T-cell (primary cell): ENCODE data around the gene PTCD2. TPM values are rescaled to one million over a fixed set of nuclear protein-coding genes. Genes with fewer than 3 reads are reported as not detected.

ENCODE experiments used
- ATAC-seq, 4 experiments: fragments of 200-7000 bp in 3 of 4; fragments of 150-1000 bp in 1 of 4; cut with Tn5 transposase; replicated peaks in 1 of 4; 1 replicate in 3 of 4; 2 replicates in 1 of 4; pipeline ENCODE4 v1.10.0; 2021; ENCODE audit warnings: moderate library complexity in 3 of 4, mild to moderate bottlenecking in 2 of 4, moderate number of reproducible peaks in 1 of 4
- CTCF ChIA-PET, 2 donors: fragments of 300-600 bp; sonication (Branson Sonifier 250); formaldehyde crosslinking; loops; one replicate each; lab custom pipeline; 2022; ENCODE audit warnings: antibody characterized with exemption in 2 of 2; lab: Charles Lee
- POLR2A ChIA-PET, 2 donors: fragments of 300-600 bp; sonication (Branson Sonifier 250); formaldehyde crosslinking; loops; one replicate each; lab custom pipeline; 2022; ENCODE audit warnings: antibody characterized with exemption in 2 of 2; lab: Charles Lee
- DNase-seq, 35 experiments: peaks; one replicate each; pipeline versions ENCODE4 v3.0.0 to v3.0.0-alpha.2; 2013 to 2023
- H3K27ac ChIP-seq: one replicate; pipeline ENCODE4 v1.5.1; 2013; ENCODE audit warnings: low read length
- H3K27me3 ChIP-seq, 2 experiments: replicated peaks in 1 of 2; 1 replicate in 1 of 2; 2 replicates in 1 of 2; pipeline versions ENCODE4 v1.6.1 to v1.7.0; 2013; ENCODE audit warnings: low read length in 1 of 2, mixed read lengths in 1 of 2; ENCODE audit not compliant: control insufficient read depth in 2 of 2, insufficient read depth in 2 of 2; ENCODE audit errors: extremely low read depth in 1 of 2
- H3K36me3 ChIP-seq, 2 donors: 1 replicate in 1 of 2; 2 replicates in 1 of 2; pipeline versions ENCODE4 v1.6.1 to v1.7.0; 2013; ENCODE audit warnings: low read length in 1 of 2; ENCODE audit not compliant: control insufficient read depth in 2 of 2, insufficient read depth in 1 of 2; ENCODE audit errors: extremely low read depth in 1 of 2
- H3K4me1 ChIP-seq, 2 experiments: 1 replicate in 1 of 2; 2 replicates in 1 of 2; pipeline versions ENCODE4 v1.6.1 to v1.7.0; 2013; ENCODE audit warnings: low read length in 2 of 2, mixed read lengths in 1 of 2; ENCODE audit not compliant: insufficient read depth in 2 of 2, control insufficient read depth in 1 of 2; ENCODE audit errors: extremely low read depth in 1 of 2
- H3K4me3 ChIP-seq, 2 donors: 1 replicate in 1 of 2; 2 replicates in 1 of 2; pipeline versions ENCODE4 v1.5.1 to v1.7.0; 2013; ENCODE audit warnings: mild to moderate bottlenecking in 2 of 2, low read length in 1 of 2, moderate library complexity in 1 of 2; ENCODE audit not compliant: control insufficient read depth in 1 of 2; ENCODE audit errors: extremely low read depth in 1 of 2
- H3K9me3 ChIP-seq: 2 replicates; pipeline ENCODE4 v1.7.0; 2013
- H3K27ac Mint-ChIP-seq, 2 donors: one replicate each; pipeline ENCODE4 v1.8.0; 2020 to 2021; ENCODE audit warnings: mild to moderate bottlenecking in 2 of 2, mixed read lengths in 2 of 2
- H3K27me3 Mint-ChIP-seq, 2 donors: one replicate each; pipeline ENCODE4 v1.8.0; 2021 to 2022; ENCODE audit warnings: mixed read lengths in 2 of 2
- H3K36me3 Mint-ChIP-seq: one replicate; pipeline ENCODE4 v1.8.0; 2021; ENCODE audit warnings: mixed read lengths
- H3K4me1 Mint-ChIP-seq, 3 donors: one replicate each; pipeline ENCODE4 v1.8.0; 2020 to 2022; ENCODE audit warnings: mixed read lengths in 3 of 3, mild to moderate bottlenecking in 1 of 3
- H3K4me3 Mint-ChIP-seq, 3 donors: one replicate each; pipeline ENCODE4 v1.8.0; 2020 to 2022; ENCODE audit warnings: mild to moderate bottlenecking in 3 of 3, mixed read lengths in 3 of 3, moderate library complexity in 3 of 3
- H3K9me3 Mint-ChIP-seq, 3 donors: one replicate each; pipeline ENCODE4 v1.8.0; 2020 to 2022; ENCODE audit warnings: mixed read lengths in 3 of 3
- WGBS: methylation state at CpG from one replicate; pipeline ENCODE4 v1.1.5; 2013; ENCODE audit warnings: missing lambda C conversion rate; ENCODE audit not compliant: insufficient coverage; 5-methylcytosine and 5-hydroxymethylcytosine counted together
- total RNA-seq, 35 experiments: library from RNA in 6 of 35; stranded (reverse) in 6 of 35; fragments of 120-200 nt in 1 of 35; gene quantifications; one replicate each; pipeline versions ENCODE4 v1.2.1 to v1.2.4 and lab custom pipeline; 2013 to 2026

PTCD2 gene
- total RNA-seq, 5 donors from 2014 or later (not counting 1 experiment from before 2014, with no cell fraction given): 5.9 to 12.1 (median 8.1) TPM

DNA sequence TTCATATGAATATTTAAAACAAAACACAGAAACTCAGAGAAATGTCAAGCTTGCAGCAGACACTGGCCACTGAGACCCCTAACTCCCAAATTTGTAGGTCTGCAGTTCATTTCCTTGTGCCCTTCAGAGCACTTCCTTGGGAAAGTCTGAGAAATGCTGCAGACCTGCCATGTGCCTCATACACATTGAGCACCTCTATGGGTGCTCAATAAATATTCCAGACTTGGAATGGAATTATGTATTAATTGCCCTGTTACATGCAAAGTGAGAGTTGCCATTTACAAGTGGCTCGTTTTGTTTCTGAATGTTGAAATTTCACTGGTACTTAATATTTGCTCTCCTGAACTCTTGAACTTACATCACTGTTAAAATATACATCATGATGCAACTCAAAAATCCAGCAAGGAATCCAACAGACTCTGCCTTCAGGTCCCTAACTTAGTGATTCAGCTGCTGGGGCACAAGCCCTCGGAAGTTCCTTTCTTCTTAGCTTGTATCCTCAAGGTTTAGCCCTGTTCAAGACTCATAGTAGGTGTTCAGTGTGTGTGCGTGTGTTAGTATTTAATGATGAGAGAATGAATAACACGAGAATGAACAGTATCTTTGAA lies 90.6 kb downstream of the PTCD2 start:
- Histone ChIP-seq H3K27me3 (peaks cover 0 to 7% of the 10 kb centered on the region in 2 experiments), H3K36me3 (no peaks in the 10 kb centered on the region), H3K4me3 (no peak overlapping the region), H3K4me1 (no peaks in the 10 kb centered on the region), H3K27ac (no peak overlapping the region), H3K9me3 (no peaks in the 10 kb centered on the region)
- no peaks in the 10 kb centered on the region for H3K9me3 Mint-ChIP-seq
- H3K27ac Mint-ChIP-seq: no peak overlapping the region
- no peaks in the 10 kb centered on the region for H3K4me1 Mint-ChIP-seq
- no CpG with 5 or more reads among the region's 4 CpGs for WGBS
- no peak for ATAC-seq
- POLR2A ChIA-PET: no interaction called here
- DNase-seq: no peak
- no peak overlapping the region for H3K4me3 Mint-ChIP-seq
- H3K36me3 Mint-ChIP-seq: no peaks in the 10 kb centered on the region
- CTCF ChIA-PET: no interaction called here
- peaks cover 9 to 22% of the 10 kb centered on the region in 2 donors for H3K27me3 Mint-ChIP-seq

- Mint-ChIP-seq H3K27ac (no peak overlapping the region), H3K9me3 (no peaks in the 10 kb centered on the region), H3K27me3 (peaks cover 5 to 16% of the 10 kb centered on the region in 2 donors), H3K4me1 (no peaks in the 10 kb centered on the region), H3K4me3 (no peak overlapping the region), H3K36me3 (no peaks in the 10 kb centered on the region)
- Histone ChIP-seq H3K4me1 (no peaks in the 10 kb centered on the region), H3K9me3 (no peaks in the 10 kb centered on the region), H3K36me3 (no peaks in the 10 kb centered on the region), H3K27ac (no peak overlapping the region), H3K4me3 (no peak overlapping the region), H3K27me3 (peaks cover 0 to 7% of the 10 kb centered on the region in 2 experiments)
- no peak for DNase-seq
- ChIA-PET CTCF (no interaction called here), POLR2A (interaction anchor here in 1 of 2 donors (0.7 kb wide), 1 partner anchor 144 kb away, joined by 3 read pairs; no protein-coding TSS in a partner anchor)
- ATAC-seq: no peak
- WGBS: 62% methylated on average over 4 of the region's 4 CpGs
Measured at GRCh38 chr5:72412283-72413055, 92.3 kb downstream of the PTCD2 start.

- no peak for ATAC-seq
- H3K36me3 Mint-ChIP-seq: no peaks in the 10 kb centered on the region
- Histone ChIP-seq H3K4me3 (no peak overlapping the region), H3K9me3 (no peaks in the 10 kb centered on the region), H3K4me1 (no peaks in the 10 kb centered on the region), H3K27me3 (peaks cover 0 to 8% of the 10 kb centered on the region in 2 experiments), H3K36me3 (no peaks in the 10 kb centered on the region), H3K27ac (no peak overlapping the region)
- no CpG with 5 or more reads among the region's 5 CpGs for WGBS
- POLR2A ChIA-PET: no interaction called here
- H3K4me1 Mint-ChIP-seq: no peaks in the 10 kb centered on the region
- no peaks in the 10 kb centered on the region for H3K9me3 Mint-ChIP-seq
- H3K27ac Mint-ChIP-seq: no peak overlapping the region
- CTCF ChIA-PET: no interaction called here
- no peak for DNase-seq
- H3K27me3 Mint-ChIP-seq: peaks cover 0 to 6% of the 10 kb centered on the region in 2 donors
- H3K4me3 Mint-ChIP-seq: no peak overlapping the region
Measured at GRCh38 chr5:72415616-72416325, 95.6 kb downstream of the PTCD2 start.

DNA sequence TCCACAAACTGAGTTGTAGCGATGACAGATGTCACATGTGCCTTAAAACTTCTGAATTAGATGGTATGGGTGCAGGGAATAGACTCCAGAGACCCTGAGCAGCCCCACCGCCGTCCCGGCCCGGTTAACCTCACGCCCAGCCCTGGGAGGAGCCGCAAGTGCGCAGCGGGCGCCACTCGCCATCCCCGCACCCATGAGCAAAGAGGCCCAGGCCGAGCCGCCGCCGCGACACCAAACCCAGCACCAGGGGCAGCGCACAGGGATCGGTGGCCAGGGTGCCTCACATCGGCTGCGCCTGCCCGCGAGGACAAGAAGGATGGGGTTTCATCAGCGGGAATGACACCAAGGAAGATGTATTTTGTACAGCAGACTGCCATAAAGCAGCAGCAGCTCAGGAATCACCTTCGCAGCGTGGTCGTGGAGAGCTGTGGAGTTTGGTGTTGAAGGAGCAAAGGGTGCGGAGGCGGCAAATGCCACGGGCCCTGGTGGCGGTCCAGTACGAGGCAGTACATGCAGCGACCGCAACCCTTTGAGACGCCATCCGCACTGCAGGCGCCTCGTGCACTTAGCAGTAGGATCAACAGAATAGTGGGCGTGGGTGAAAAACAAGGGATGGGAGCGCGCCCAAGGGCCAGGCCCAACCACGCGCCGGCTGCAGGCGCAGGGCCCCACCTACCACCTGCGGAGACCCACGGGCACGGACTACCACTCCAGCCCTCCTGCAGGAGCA lies 97.3 kb downstream of the PTCD2 start:
- no peaks in the 10 kb centered on the region for H3K4me1 ChIP-seq
- Mint-ChIP-seq H3K9me3 (no peaks in the 10 kb centered on the region), H3K4me3 (no peak overlapping the region), H3K36me3 (no peaks in the 10 kb centered on the region), H3K27ac (no peak overlapping the region), H3K27me3 (peaks cover 0 to 3% of the 10 kb centered on the region in 2 donors), H3K4me1 (no peaks in the 10 kb centered on the region)
- H3K27me3 ChIP-seq: peaks cover 0 to 6% of the 10 kb centered on the region in 2 experiments
- CTCF ChIA-PET: no interaction called here
- POLR2A ChIA-PET: no interaction called here
- H3K36me3 ChIP-seq: no peaks in the 10 kb centered on the region
- DNase-seq (no peak), ATAC-seq (no peak)
- WGBS: 95% methylated on average over 47 of the region's 48 CpGs
- no peak overlapping the region for H3K27ac ChIP-seq
- H3K9me3 ChIP-seq: no peaks in the 10 kb centered on the region
- no peak overlapping the region for H3K4me3 ChIP-seq

Other genes starting within 250 kb of the PTCD2 start
- gene MAP1B, start 212.9 kb upstream of the PTCD2 start, total RNA-seq: under 1 TPM in 3 of 5 donors, not detected in 2; 0.33 to 0.98 (median 0.47) TPM
- 10 to 100 TPM; 34.4 to 43.3 (median 39.7) TPM for gene MRPS27, start 133 bp upstream of the PTCD2 start, total RNA-seq
- gene ZNF366, start 187.0 kb downstream of the PTCD2 start, total RNA-seq: under 1 TPM in 2 of 5 donors, not detected in 3; 0.13 to 0.14 TPM